HEK293T (cell line): ENCODE results near the gene HGF.

ENCODE experiments used
- BHLHE40 ChIP-seq: fragments of 450-650 bp; IDR thresholded peaks from 2 replicates; pipeline ENCODE4 v1.6.1; 2016; ENCODE audit warnings: mild to moderate bottlenecking, moderate library complexity, borderline replicate concordance
- FOXA1 ChIP-seq: fragments of 450-650 bp; IDR thresholded peaks from 2 replicates; pipeline ENCODE4 v1.6.1; 2016; ENCODE audit warnings: mild to moderate bottlenecking
- FOXK2 ChIP-seq: fragments of 450-650 bp; IDR thresholded peaks from 2 replicates; pipeline ENCODE4 v1.6.1; 2016; ENCODE audit warnings: mild to moderate bottlenecking
- FOXM1 ChIP-seq: fragments of 450-650 bp; IDR thresholded peaks from 2 replicates; pipeline ENCODE4 v1.6.1; 2017; ENCODE audit warnings: mild to moderate bottlenecking, borderline replicate concordance
- L3MBTL2 ChIP-seq: fragments of 450-650 bp; conservative IDR thresholded peaks from 2 replicates; pipeline ENCODE4 v1.6.1; 2016; ENCODE audit warnings: mild to moderate bottlenecking
- NFRKB ChIP-seq: fragments of 450-650 bp; IDR thresholded peaks from 2 replicates; pipeline ENCODE4 v1.6.1; 2016; ENCODE audit warnings: mild to moderate bottlenecking, moderate library complexity
- SP1 ChIP-seq: fragments of 450-650 bp; IDR thresholded peaks from 2 replicates; pipeline ENCODE4 v1.6.1; 2017
- ZNF384 ChIP-seq: fragments of 450-650 bp; IDR thresholded peaks from 2 replicates; pipeline ENCODE4 v1.6.1; 2016

GRCh38 chr7:81666209-81666608 is 103.6 kb downstream of the HGF start:
- TF ChIP-seq BHLHE40 (no peak), FOXM1 (no peak), FOXK2 (no peak), ZNF384 (no peak), FOXA1 (no peak), SP1 (no peak), L3MBTL2 (no peak), NFRKB (no peak)
